Breast epithelium (tissue), 3 donors: ENCODE data around the gene HADHA.

ENCODE experiments used
- CTCF ChIP-seq, 3 donors: fragments of 450-650 bp; IDR thresholded peaks; one replicate each; pipeline ENCODE4 v1.5.1; 2016 to 2017; ENCODE audit warnings: antibody characterized with exemption in 3 of 3, mild to moderate bottlenecking in 3 of 3, moderate library complexity in 3 of 3
- POLR2A ChIP-seq: fragments of 450-650 bp; IDR thresholded peaks from one replicate; pipeline ENCODE4 v1.6.1; 2016; ENCODE audit warnings: antibody characterized with exemption, mild to moderate bottlenecking, moderate library complexity
- POLR2AphosphoS5 ChIP-seq, 3 donors: sonication (generic); formaldehyde crosslinking; IDR thresholded peaks; one replicate each; pipeline ENCODE4 v1.6.1; 2017; ENCODE audit warnings: antibody characterized with exemption in 3 of 3

- no peak for TF ChIP-seq POLR2AphosphoS5 (IDR thresholded peaks at IDR 0.05)
- TF ChIP-seq CTCF (IDR thresholded peaks at IDR 0.05) = no peak
- TF ChIP-seq POLR2A = no peak
Observed at GRCh38 chr2:26178246-26178645, 66.2 kb downstream of the HADHA start.
